Vagina (tissue), 2 donors: ENCODE results near the gene TRMT2A.

Experiments used
- CTCF ChIP-seq, 3 experiments: fragments of 450-650 bp in 2 of 3; fragments of 200-600 bp in 1 of 3; sonication (generic) in 1 of 3; IDR thresholded peaks; one replicate each; pipeline ENCODE4 v1.5.1; 2017 to 2019; ENCODE audit warnings: antibody characterized with exemption in 3 of 3, mild to moderate bottlenecking in 2 of 3, moderate library complexity in 2 of 3
- POLR2A ChIP-seq, 2 donors: fragments of 450-650 bp; IDR thresholded peaks; one replicate each; pipeline ENCODE4 v1.6.1; 2017; ENCODE audit warnings: antibody characterized with exemption in 2 of 2, mild to moderate bottlenecking in 2 of 2, moderate library complexity in 2 of 2
- POLR2AphosphoS5 ChIP-seq, 2 donors: sonication (generic); formaldehyde crosslinking; IDR thresholded peaks; one replicate each; pipeline ENCODE4 v1.9.0; 2017; ENCODE audit warnings: antibody characterized with exemption in 2 of 2, mild to moderate bottlenecking in 2 of 2, low read depth in 1 of 2; ENCODE audit not compliant: insufficient read depth in 1 of 2

DNA sequence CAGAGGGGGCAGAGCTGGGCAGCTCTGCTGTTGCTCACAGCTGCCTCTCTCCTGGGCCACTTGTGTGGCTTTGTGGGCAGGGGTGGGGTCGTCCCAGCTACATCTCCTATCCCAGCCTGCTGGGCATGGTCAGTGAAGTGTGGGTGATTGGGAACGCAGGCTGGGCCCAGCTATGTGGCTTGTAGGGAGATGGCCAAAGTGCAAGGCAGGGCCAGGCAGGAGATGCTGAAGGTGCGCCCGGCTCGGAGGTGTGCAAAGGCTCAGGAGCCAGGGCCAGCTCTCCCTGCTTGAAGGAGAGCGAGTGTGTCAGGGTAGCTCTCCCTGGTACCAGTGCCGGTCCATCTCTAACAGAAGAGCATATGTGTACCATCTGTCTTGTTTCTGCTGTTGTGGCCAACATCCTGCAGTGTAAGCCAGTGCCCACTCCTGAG is 9.5 kb downstream of the TRMT2A start:
- no peak for TF ChIP-seq CTCF (IDR thresholded peaks at IDR 0.05)
- TF ChIP-seq POLR2AphosphoS5 (IDR thresholded peaks at IDR 0.05; ENCODE audit: insufficient read depth in 1 of 2, low read depth in 1 of 2), result no peak
- no peak for TF ChIP-seq POLR2A (IDR thresholded peaks at IDR 0.05)
